ENCODE measurements around the gene UAP1L1.

- no peak for TF ChIP-seq CTCF (IDR thresholded peaks at IDR 0.05)
- TF ChIP-seq POLR2A (IDR thresholded peaks at IDR 0.05): no peak
These were observed 20.6 kb downstream of the UAP1L1 start for GRCh38 chr9:137097761-137098462.
